Activated B cell treated with CpG ODN at 0.5 μM for 24 hours (primary cell): Measurements from ENCODE around the gene NAPSA. TPM values are rescaled to one million over a fixed set of nuclear protein-coding genes. Genes with fewer than 3 reads are reported as not detected.

ENCODE experiments used
- ATAC-seq: fragments of 200-7000 bp; cut with Tn5 transposase; one replicate; pipeline ENCODE4 v1.10.0; 2021; ENCODE audit warnings: low read depth, mild to moderate bottlenecking, moderate library complexity
- CTCF ChIA-PET: fragments of 350-600 bp; sonication (Branson Sonifier 250); formaldehyde crosslinking; loops from one replicate; lab custom pipeline; 2021; ENCODE audit warnings: antibody characterized with exemption; lab: Charles Lee
- POLR2A ChIA-PET: fragments of 350-600 bp; sonication (Branson Sonifier 250); formaldehyde crosslinking; loops from one replicate; lab custom pipeline; 2021; ENCODE audit warnings: antibody characterized with exemption; lab: Charles Lee
- DNase-seq: peaks from one replicate; pipeline ENCODE4 v3.0.0; 2022
- H3K27ac Mint-ChIP-seq: one replicate; pipeline ENCODE4 v1.8.0; 2020; ENCODE audit warnings: mixed read lengths
- H3K27me3 Mint-ChIP-seq: one replicate; pipeline ENCODE4 v1.8.0; 2021; ENCODE audit warnings: mixed read lengths
- H3K36me3 Mint-ChIP-seq: one replicate; pipeline ENCODE4 v1.8.0; 2021; ENCODE audit warnings: low read depth, mixed read lengths
- H3K4me1 Mint-ChIP-seq: one replicate; pipeline ENCODE4 v1.8.0; 2021; ENCODE audit warnings: mixed read lengths
- H3K4me3 Mint-ChIP-seq: one replicate; pipeline ENCODE4 v1.8.0; 2020; ENCODE audit warnings: mild to moderate bottlenecking, mixed read lengths
- H3K9me3 Mint-ChIP-seq: one replicate; pipeline ENCODE4 v1.8.0; 2020; ENCODE audit warnings: mixed read lengths
- intact Hi-C: fragments of 100-400 bp; cut with micrococcal nuclease; formaldehyde crosslinking; loops from one replicate; pipeline ENCODE4 v1.15.1; 2024
- total RNA-seq: library from RNA; stranded (reverse); gene quantifications from 2 replicates; pipeline ENCODE4 v1.2.3, GENCODE V29; 2022
- TF ChIP-seq, protein P1 (sequence below): fragments of 200-600 bp; IDR thresholded peaks from one replicate; pipeline ENCODE4 v1.8.0; 2022; ENCODE audit warnings: antibody characterized with exemption, mild to moderate bottlenecking

The NAPSA gene
- total RNA-seq, 1 donor from 2014 or later, result 2.4 TPM

DNA sequence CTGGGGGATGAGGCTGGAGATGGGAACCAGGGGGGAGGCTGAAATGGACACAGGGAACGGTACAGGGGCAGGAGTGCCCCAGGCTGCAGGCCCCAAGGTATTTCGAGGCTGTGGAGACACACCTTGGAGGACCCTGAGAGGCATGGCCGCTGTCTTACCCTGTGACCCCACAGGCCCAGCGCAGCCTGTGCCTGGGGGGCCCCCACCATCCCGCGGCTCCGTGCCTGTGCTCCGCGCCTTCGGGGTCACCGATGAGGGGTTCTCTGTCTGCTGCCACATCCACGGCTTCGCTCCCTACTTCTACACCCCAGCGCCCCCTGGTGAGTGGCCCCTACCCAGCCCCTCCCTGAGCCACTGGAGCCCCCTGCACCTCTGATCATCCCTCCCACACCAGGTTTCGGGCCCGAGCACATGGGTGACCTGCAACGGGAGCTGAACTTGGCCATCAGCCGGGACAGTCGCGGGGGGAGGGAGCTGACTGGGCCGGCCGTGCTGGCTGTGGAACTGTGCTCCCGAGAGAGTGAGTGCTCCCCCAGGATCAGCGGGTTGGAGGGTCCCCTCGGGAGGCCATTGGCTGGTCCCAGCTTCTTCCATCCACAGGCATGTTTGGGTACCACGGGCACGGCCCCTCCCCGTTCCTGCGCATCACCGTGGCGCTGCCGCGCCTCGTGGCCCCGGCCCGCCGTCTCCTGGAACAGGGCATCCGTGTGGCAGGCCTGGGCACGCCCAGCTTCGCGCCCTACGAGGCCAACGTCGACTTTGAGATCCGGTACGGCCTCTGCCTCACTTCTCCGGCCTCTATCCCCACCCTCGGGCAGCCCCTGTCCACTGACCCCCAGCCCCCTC lies 36.4 kb upstream of the NAPSA start:
- DNase-seq (no peak), ATAC-seq (no peak)
- H3K27me3 Mint-ChIP-seq, result no peaks in the 10 kb centered on the region
- no peak overlapping the region for H3K4me3 Mint-ChIP-seq
- TF ChIP-seq, protein P1, sequence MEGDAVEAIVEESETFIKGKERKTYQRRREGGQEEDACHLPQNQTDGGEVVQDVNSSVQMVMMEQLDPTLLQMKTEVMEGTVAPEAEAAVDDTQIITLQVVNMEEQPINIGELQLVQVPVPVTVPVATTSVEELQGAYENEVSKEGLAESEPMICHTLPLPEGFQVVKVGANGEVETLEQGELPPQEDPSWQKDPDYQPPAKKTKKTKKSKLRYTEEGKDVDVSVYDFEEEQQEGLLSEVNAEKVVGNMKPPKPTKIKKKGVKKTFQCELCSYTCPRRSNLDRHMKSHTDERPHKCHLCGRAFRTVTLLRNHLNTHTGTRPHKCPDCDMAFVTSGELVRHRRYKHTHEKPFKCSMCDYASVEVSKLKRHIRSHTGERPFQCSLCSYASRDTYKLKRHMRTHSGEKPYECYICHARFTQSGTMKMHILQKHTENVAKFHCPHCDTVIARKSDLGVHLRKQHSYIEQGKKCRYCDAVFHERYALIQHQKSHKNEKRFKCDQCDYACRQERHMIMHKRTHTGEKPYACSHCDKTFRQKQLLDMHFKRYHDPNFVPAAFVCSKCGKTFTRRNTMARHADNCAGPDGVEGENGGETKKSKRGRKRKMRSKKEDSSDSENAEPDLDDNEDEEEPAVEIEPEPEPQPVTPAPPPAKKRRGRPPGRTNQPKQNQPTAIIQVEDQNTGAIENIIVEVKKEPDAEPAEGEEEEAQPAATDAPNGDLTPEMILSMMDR, result no peak
- intact Hi-C loops, result no loop called here
- CTCF ChIA-PET, result no interaction called here
- H3K4me1 Mint-ChIP-seq, result no peaks in the 10 kb centered on the region
- no peak overlapping the region for H3K27ac Mint-ChIP-seq
- POLR2A ChIA-PET, result interaction anchor here (0.6 kb wide), 1 partner anchor 352 kb away, joined by 3 read pairs; no protein-coding TSS in a partner anchor
- no peaks in the 10 kb centered on the region for H3K9me3 Mint-ChIP-seq
- peaks cover 41% of the 10 kb centered on the region for H3K36me3 Mint-ChIP-seq

GRCh38 chr19:50399368-50399745 lies 33.9 kb upstream of the NAPSA start:
- DNase-seq, result no peak
- ATAC-seq, result no peak
- intact Hi-C loops, result no loop called here
- H3K4me3 Mint-ChIP-seq, result no peak overlapping the region
- ChIA-PET CTCF (no interaction called here), POLR2A (no interaction called here)
- no peaks in the 10 kb centered on the region for H3K9me3 Mint-ChIP-seq
- H3K27me3 Mint-ChIP-seq, result no peaks in the 10 kb centered on the region
- no peaks in the 10 kb centered on the region for H3K4me1 Mint-ChIP-seq
- no peak overlapping the region for H3K27ac Mint-ChIP-seq
- peaks cover 29% of the 10 kb centered on the region for H3K36me3 Mint-ChIP-seq
- TF ChIP-seq, protein P1, result no peak

GRCh38 chr19:50398675-50399367 lies 33.4 kb upstream of the NAPSA start:
- no peaks in the 10 kb centered on the region for H3K9me3 Mint-ChIP-seq
- no peak overlapping the region for H3K27ac Mint-ChIP-seq
- H3K36me3 Mint-ChIP-seq, result peaks cover 28% of the 10 kb centered on the region
- ChIA-PET CTCF (no interaction called here), POLR2A (interaction anchor here (0.5 kb wide), 1 partner anchor 699 kb away, joined by 13 read pairs; no protein-coding TSS in a partner anchor)
- ATAC-seq (no peak), DNase-seq (no peak)
- no peaks in the 10 kb centered on the region for H3K27me3 Mint-ChIP-seq
- intact Hi-C loops, result no loop called here
- no peak overlapping the region for H3K4me3 Mint-ChIP-seq
- H3K4me1 Mint-ChIP-seq, result no peaks in the 10 kb centered on the region
- TF ChIP-seq, protein P1, result no peak

- intact Hi-C loops, result no loop called here
- no peaks in the 10 kb centered on the region for H3K9me3 Mint-ChIP-seq
These were observed 28.6 kb upstream of the NAPSA start for GRCh38 chr19:50394017-50394416.

More at GRCh38 chr19:50394017-50394416, 28.6 kb upstream of the NAPSA start:
- DNase-seq (no peak), ATAC-seq (no peak)
- POLR2A ChIA-PET, result interaction anchor here (0.7 kb wide), 1 partner anchor 16 kb away, joined by 3 read pairs; no protein-coding TSS in a partner anchor
- CTCF ChIA-PET, result no interaction called here
- no peaks in the 10 kb centered on the region for H3K27me3 Mint-ChIP-seq
- TF ChIP-seq, protein P1, result no peak
- no peak overlapping the region for H3K27ac Mint-ChIP-seq
- peaks cover 29% of the 10 kb centered on the region for H3K36me3 Mint-ChIP-seq
- H3K4me3 Mint-ChIP-seq, result no peak overlapping the region
- H3K4me1 Mint-ChIP-seq, result no peaks in the 10 kb centered on the region
